Mesenchymal stem cell (in vitro differentiated cells and primary cell): ENCODE results near the gene CIDEA.
A peak's percentile ranks its signal among the peaks of the same experiment; 100 is the strongest.

Experiments
- DNase-seq: peaks from one replicate; pipeline ENCODE4 v3.0.0-alpha.2; 2013
- H2AFZ ChIP-seq: one replicate; pipeline ENCODE4 v1.6.1; 2013; ENCODE audit warnings: low read depth, mild to moderate bottlenecking, control low read depth, inconsistent platforms, low read length, moderate library complexity
- H2AK5ac ChIP-seq: 2 replicates; pipeline ENCODE4 v1.6.1; 2013; ENCODE audit warnings: low read length, moderate library complexity, mild to moderate bottlenecking, inconsistent platforms; ENCODE audit not compliant: severe bottlenecking
- H2BK120ac ChIP-seq: one replicate; pipeline ENCODE4 v1.6.1; 2013; ENCODE audit warnings: low read depth, mild to moderate bottlenecking, inconsistent platforms, low read length, moderate library complexity
- H2BK12ac ChIP-seq, 2 experiments: one replicate each; pipeline ENCODE4 v1.6.1; 2013; ENCODE audit warnings: inconsistent platforms in 2 of 2, low read length in 2 of 2, mild to moderate bottlenecking in 2 of 2, moderate library complexity in 2 of 2, control low read depth in 1 of 2
- H2BK15ac ChIP-seq: one replicate; pipeline ENCODE4 v1.6.1; 2013; ENCODE audit warnings: mild to moderate bottlenecking, low read depth, inconsistent platforms; ENCODE audit not compliant: poor library complexity, severe bottlenecking
- H2BK5ac ChIP-seq: 2 replicates; pipeline ENCODE4 v1.6.1; 2013; ENCODE audit warnings: low read depth, mild to moderate bottlenecking, low read length, control low read depth, inconsistent platforms; ENCODE audit not compliant: poor library complexity, severe bottlenecking
- H3K14ac ChIP-seq, 2 experiments: one replicate each; pipeline ENCODE4 v1.6.1; 2013; ENCODE audit warnings: inconsistent platforms in 2 of 2, low read length in 2 of 2, control low read depth in 1 of 2, mild to moderate bottlenecking in 1 of 2, moderate library complexity in 1 of 2
- H3K18ac ChIP-seq, 2 experiments: one replicate each; pipeline ENCODE4 v1.6.1; 2013; ENCODE audit warnings: inconsistent platforms in 2 of 2, low read length in 2 of 2, control low read depth in 1 of 2, low read depth in 1 of 2, mild to moderate bottlenecking in 1 of 2
- H3K23ac ChIP-seq, 2 experiments: one replicate each; pipeline ENCODE4 v1.6.1; 2013; ENCODE audit warnings: inconsistent platforms in 2 of 2, low read length in 2 of 2, mild to moderate bottlenecking in 2 of 2, moderate library complexity in 2 of 2, control low read depth in 1 of 2
- H3K27ac ChIP-seq: 2 replicates; pipeline ENCODE4 v1.5.1; 2013; ENCODE audit warnings: mild to moderate bottlenecking, moderate library complexity, low read length, control low read depth, inconsistent platforms; ENCODE audit not compliant: poor library complexity, severe bottlenecking
- H3K27me3 ChIP-seq, 2 experiments: 2 replicates each; pipeline versions ENCODE4 v1.6.1 to v1.7.0; 2013; ENCODE audit warnings: low read length in 2 of 2, mild to moderate bottlenecking in 2 of 2, moderate library complexity in 2 of 2, control low read depth in 1 of 2, inconsistent platforms in 1 of 2; ENCODE audit not compliant: control insufficient read depth in 1 of 2, insufficient read depth in 1 of 2
- H3K36me3 ChIP-seq, 2 experiments: 2 replicates each; pipeline versions ENCODE4 v1.6.1 to v1.7.0; 2013; ENCODE audit warnings: low read length in 2 of 2, control low read depth in 1 of 2, inconsistent platforms in 1 of 2, low read depth in 1 of 2, mild to moderate bottlenecking in 1 of 2; ENCODE audit not compliant: insufficient read depth in 2 of 2, control insufficient read depth in 1 of 2
- H3K4ac ChIP-seq, 2 experiments: one replicate each; pipeline ENCODE4 v1.6.1; 2013; ENCODE audit warnings: inconsistent platforms in 2 of 2, low read length in 2 of 2, mild to moderate bottlenecking in 2 of 2, moderate library complexity in 2 of 2, control low read depth in 1 of 2, low read depth in 1 of 2
- H3K4me1 ChIP-seq: 2 replicates; pipeline ENCODE4 v1.6.1; 2013; ENCODE audit warnings: low read depth, low read length, control low read depth; ENCODE audit not compliant: control insufficient read depth, insufficient read depth
- H3K4me2 ChIP-seq: 2 replicates; pipeline ENCODE4 v1.6.1; 2013; ENCODE audit warnings: low read length, mild to moderate bottlenecking, inconsistent platforms; ENCODE audit not compliant: poor library complexity, severe bottlenecking
- H3K4me3 ChIP-seq, 2 experiments: 2 replicates each; pipeline versions ENCODE4 v1.5.1 to v1.7.0; 2013; ENCODE audit warnings: low read length in 2 of 2, mild to moderate bottlenecking in 2 of 2, control low read depth in 1 of 2, low read depth in 1 of 2; ENCODE audit not compliant: insufficient read depth in 1 of 2
- H3K79me1 ChIP-seq: replicated peaks from 2 replicates; pipeline ENCODE4 v1.6.1; 2013; ENCODE audit warnings: mild to moderate bottlenecking, control low read depth, low read length, inconsistent platforms; ENCODE audit not compliant: poor library complexity, severe bottlenecking
- H3K9ac ChIP-seq: 2 replicates; pipeline ENCODE4 v1.7.0; 2013; ENCODE audit warnings: mild to moderate bottlenecking, low read length, moderate library complexity
- H3K9me3 ChIP-seq: 2 replicates; pipeline ENCODE4 v1.7.0; 2013; ENCODE audit warnings: mild to moderate bottlenecking, low read length; ENCODE audit not compliant: control insufficient read depth
- H4K8ac ChIP-seq: one replicate; pipeline ENCODE4 v1.6.1; 2013; ENCODE audit warnings: inconsistent platforms, mild to moderate bottlenecking, low read length, moderate library complexity
- H4K91ac ChIP-seq: one replicate; pipeline ENCODE4 v1.6.1; 2013; ENCODE audit warnings: mild to moderate bottlenecking, low read length, inconsistent platforms
- WGBS: methylation state at CpG from one replicate; pipeline ENCODE4 v1.1.7; 2013; ENCODE audit warnings: mixed read lengths; 5-methylcytosine and 5-hydroxymethylcytosine counted together

Gene CIDEA

DNA sequence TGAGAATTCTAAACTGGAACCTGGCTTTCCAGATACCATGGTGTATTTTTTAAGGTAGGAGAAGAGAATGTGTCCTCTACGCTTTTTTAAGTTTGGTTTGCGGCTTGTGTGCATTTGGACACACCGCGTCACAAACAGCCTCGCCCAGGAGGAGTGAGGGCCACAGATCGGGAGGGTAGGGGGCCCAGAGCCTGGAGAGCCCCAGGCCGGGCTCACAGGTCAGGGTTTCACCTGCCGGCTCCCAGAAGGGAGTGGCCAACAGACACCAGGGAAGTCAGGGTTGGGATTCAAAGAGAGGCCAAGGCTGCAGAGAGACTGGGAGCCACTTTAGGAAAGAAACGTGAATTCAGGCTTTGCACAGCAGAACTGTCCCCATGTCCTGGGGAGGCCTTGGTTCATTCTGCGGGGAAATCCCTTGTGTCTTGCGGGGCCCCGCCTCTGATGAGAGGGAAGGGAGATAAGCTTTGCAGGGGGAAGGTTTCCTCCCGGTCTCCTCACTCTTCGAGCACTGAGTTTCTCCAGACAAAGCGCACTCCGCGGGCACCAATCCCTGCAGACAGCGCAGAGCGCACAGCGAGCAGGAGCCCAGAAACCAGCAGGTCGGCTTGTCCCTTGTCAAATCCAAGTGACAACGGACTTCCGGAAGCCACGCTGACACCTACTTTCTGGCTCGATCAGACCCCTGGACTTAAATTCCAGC is 51.9 kb downstream of the CIDEA start:
- no peaks in the 10 kb centered on the region for H3K27me3 ChIP-seq
- 41% methylated on average over 24 of the region's 25 CpGs for WGBS
- peak overlapping the region; percentile 64 for H2BK120ac ChIP-seq
- peaks cover 6% of the 10 kb centered on the region for H3K79me1 ChIP-seq
- H4K91ac ChIP-seq: peak overlapping the region; percentile 34
- H2BK5ac ChIP-seq: no peak overlapping the region
- no peaks in the 10 kb centered on the region for H3K9me3 ChIP-seq
- no peak overlapping the region for H2BK15ac ChIP-seq
- peak overlapping the region; percentile 24 for H2AFZ ChIP-seq
- DNase-seq: peak; percentile 57
- H4K8ac ChIP-seq: peak overlapping the region; percentile 77
- peak overlapping the region in 1 of 2 experiments; percentile 9 for H3K23ac ChIP-seq
- peak overlapping the region in 1 of 2 experiments; percentile 24 for H2BK12ac ChIP-seq
- no peak overlapping the region for H3K27ac ChIP-seq
- peaks cover 14% of the 10 kb centered on the region for H3K4me1 ChIP-seq
- no peak overlapping the region for H3K14ac ChIP-seq
- H3K4ac ChIP-seq: peak overlapping the region; percentile 57 to 65
- H3K9ac ChIP-seq: peak overlapping the region; percentile 90
- no peak overlapping the region for H2AK5ac ChIP-seq
- peak overlapping the region in 1 of 2 experiments; percentile 84 for H3K4me3 ChIP-seq
- peak overlapping the region in 1 of 2 experiments; percentile 55 for H3K18ac ChIP-seq
- H3K36me3 ChIP-seq: peaks cover 5 to 15% of the 10 kb centered on the region in 2 experiments
- H3K4me2 ChIP-seq: peak overlapping the region; percentile 87

DNA sequence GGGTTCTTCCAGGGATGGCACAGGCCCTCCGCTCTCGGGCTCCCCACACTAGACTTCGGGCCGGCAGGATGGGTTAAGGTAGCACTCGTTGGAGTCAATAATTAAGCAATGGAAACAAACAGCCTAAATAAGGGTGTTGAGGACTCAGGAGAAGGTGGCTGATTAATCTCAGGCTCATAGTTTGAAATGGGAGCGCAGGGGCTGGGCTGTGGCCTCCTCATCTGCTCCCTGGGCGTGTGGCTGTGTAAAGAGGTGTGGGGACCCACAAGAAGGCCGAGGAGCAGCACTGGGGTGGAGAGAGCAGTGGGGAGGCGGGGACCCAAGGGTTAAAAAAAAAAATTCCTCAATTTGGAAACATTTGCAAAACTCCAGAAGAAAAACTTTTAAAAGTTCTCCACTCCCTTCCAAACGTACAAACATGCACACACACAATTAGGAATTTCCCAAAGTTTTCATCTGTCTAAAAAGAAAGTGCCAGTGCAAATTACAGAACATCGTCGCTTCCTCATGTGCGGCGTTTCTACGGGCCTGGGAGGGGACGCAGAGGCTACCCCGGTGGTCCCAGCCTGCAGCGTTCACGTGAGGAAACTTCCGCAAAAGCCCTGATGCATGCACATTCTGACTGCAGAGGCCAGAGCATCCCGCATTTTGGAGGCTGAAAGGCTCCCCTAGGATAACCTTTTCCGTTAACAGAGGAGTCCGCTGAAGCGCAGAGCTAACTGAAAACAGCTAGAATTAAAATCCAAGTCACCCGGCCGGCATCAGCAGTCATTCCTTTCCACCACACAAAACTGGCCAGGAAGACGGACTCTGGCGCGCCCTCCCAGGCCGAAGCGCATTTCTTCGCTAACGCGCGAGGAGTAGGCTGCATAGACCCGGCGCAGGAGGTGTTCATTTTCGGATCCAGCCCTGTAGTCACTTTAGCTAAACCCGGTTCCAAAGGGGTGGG is 52.9 kb downstream of the CIDEA start:
- peaks cover 8 to 25% of the 10 kb centered on the region in 2 experiments for H3K36me3 ChIP-seq
- peak overlapping the region; percentile 52 for H2BK15ac ChIP-seq
- peak overlapping the region; percentile 24 for H2AFZ ChIP-seq
- peak overlapping the region; percentile 96 for H4K8ac ChIP-seq
- peak overlapping the region; percentile 59 for H4K91ac ChIP-seq
- H2BK120ac ChIP-seq: peak overlapping the region; percentile 94
- peak; percentile 84 for DNase-seq
- no peak overlapping the region for H2AK5ac ChIP-seq
- H3K9me3 ChIP-seq: peaks cover 6% of the 10 kb centered on the region
- peak overlapping the region; percentile 51 to 80 for H3K14ac ChIP-seq
- no peak overlapping the region for H2BK5ac ChIP-seq
- H3K27ac ChIP-seq: peak overlapping the region; percentile 78
- peaks cover 14% of the 10 kb centered on the region for H3K4me1 ChIP-seq
- H3K4me2 ChIP-seq: peak overlapping the region; percentile 87
- H3K27me3 ChIP-seq: no peaks in the 10 kb centered on the region
- H3K9ac ChIP-seq: peak overlapping the region; percentile 90
- H3K18ac ChIP-seq: peak overlapping the region; percentile 91 to 93
- peaks cover 6% of the 10 kb centered on the region for H3K79me1 ChIP-seq
- peak overlapping the region in 1 of 2 experiments; percentile 83 for H3K23ac ChIP-seq
- peak overlapping the region; percentile 5 to 75 for H3K4ac ChIP-seq
- 7% methylated on average over 37 of the region's 39 CpGs for WGBS
- peak overlapping the region in 1 of 2 experiments; percentile 90 for H2BK12ac ChIP-seq
- H3K4me3 ChIP-seq: peak overlapping the region; percentile 84 to 93

DNA sequence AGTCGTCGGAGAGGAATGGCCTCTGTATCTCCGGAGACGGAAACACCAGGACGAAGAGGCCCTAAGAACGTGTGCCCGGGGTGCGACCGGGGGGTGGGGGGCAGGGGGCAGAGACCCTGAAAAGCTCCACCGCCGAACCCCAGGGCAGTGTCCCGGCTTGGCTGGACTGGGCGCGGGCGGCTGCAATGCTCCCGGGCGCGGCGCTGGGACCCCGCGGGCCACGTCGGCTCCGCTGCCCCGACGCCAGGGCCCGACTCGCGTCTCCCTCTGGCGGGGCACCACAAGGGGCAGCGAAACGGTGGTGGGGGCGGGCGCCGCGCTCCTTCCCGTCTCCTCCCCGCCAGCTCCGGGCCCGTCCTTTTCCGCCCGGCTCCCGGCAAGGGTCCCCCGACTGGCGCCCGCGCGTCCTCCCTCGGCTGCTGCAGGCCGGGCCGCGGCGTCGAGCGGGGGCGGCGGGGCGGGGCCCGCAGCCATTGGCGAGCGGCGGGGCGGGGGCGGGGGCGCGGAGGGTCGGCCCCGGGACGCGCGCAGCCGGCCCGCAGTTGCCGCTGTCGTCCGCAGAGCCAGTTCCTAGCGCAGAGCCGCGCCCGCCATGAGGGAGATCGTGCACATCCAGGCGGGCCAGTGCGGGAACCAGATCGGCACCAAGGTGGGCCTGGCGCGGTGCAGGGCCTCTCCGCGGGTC is 53.7 kb downstream of the CIDEA start, which contains the start of gene TUBB6:
TUBB6 (plus strand) TSS at position 541 of the 685 bp plus-strand sequence; CDS start at position 593, 52 bp downstream.
- Histone ChIP-seq H2AFZ (peak within 1 kb of the TSS; percentile 51), H2BK15ac (peak within 1 kb of the TSS; percentile 52), H3K4me1 (peaks cover 14% of the 10 kb centered on the region), H3K36me3 (peaks cover 8 to 32% of the 10 kb centered on the region in 2 experiments), H3K14ac (peak within 1 kb of the TSS; percentile 80), H3K27ac (peak within 1 kb of the TSS; percentile 80), H4K91ac (peak within 1 kb of the TSS; percentile 89), H3K4ac (peak within 1 kb of the TSS; percentile 91 to 94), H2BK12ac (peak within 1 kb of the TSS in 1 of 2 experiments; percentile 90), H3K4me2 (peak within 1 kb of the TSS; percentile 87), H3K18ac (peak within 1 kb of the TSS; percentile 97 to 99), H2AK5ac (no peak within 1 kb of the TSS), H3K4me3 (peak within 1 kb of the TSS; percentile 84 to 93), H2BK120ac (peak within 1 kb of the TSS; percentile 100), H2BK5ac (peak within 1 kb of the TSS; percentile 96), H3K23ac (peak within 1 kb of the TSS; percentile 90 to 97), H3K9me3 (peaks cover 11% of the 10 kb centered on the region), H3K79me1 (peaks cover 6% of the 10 kb centered on the region), H4K8ac (peak within 1 kb of the TSS; percentile 96), H3K27me3 (no peaks in the 10 kb centered on the region), H3K9ac (peak within 1 kb of the TSS; percentile 93)
- WGBS: under 1% methylated on average over 47 of the region's 88 CpGs
- peak; percentile 88 for DNase-seq
